A549 treated with Hydrocortisone at 1 μM for 4 hours (cell line): ENCODE results near the gene PARVG. TPM values are rescaled to one million over a fixed set of nuclear protein-coding genes. Genes with fewer than 3 reads are reported as not detected.

Source experiments
- total RNA-seq: library from RNA; stranded (reverse); fragments of 200-300 nt; extraction: Qiagen RNA extraction; gene quantifications from 5 replicates; pipeline ENCODE4 v1.2.3, GENCODE V29; 2022

PARVG gene, protein sequence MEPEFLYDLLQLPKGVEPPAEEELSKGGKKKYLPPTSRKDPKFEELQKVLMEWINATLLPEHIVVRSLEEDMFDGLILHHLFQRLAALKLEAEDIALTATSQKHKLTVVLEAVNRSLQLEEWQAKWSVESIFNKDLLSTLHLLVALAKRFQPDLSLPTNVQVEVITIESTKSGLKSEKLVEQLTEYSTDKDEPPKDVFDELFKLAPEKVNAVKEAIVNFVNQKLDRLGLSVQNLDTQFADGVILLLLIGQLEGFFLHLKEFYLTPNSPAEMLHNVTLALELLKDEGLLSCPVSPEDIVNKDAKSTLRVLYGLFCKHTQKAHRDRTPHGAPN
- 0.09 TPM in 1 of 5 replicates, not detected in the others for total RNA-seq

DNA sequence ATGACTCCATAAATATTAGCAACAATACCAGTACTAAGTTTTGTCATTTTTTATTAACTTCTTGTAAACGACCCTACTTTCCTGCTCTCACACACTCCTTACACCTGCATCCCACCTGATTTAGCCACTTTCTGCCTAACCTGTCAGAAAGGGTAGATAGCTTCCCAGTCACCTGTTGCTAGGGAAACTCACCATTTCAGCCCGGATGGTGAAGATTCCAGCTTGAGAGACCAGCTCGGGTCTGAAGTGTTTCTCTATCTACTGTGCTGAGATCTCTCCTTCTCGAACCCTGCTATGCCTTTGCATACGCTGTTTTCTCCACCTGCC, at the start of gene PARVG:
Gene PARVG, plus strand, starts transcription at position 220 of the 327 bp plus-strand sequence. CDS start 2,405 bp downstream, outside the sequence.

Other genes starting within 250 kb of the PARVG start
- gene SAMM50, start 225.5 kb upstream of the PARVG start, total RNA-seq: 44.8 to 48.1 TPM (median 46.0 TPM) in 5 replicates
- gene PARVB, start 156.6 kb upstream of the PARVG start, total RNA-seq: 35.6 to 45.1 TPM (median 42.1 TPM) in 5 replicates
- 2.8 to 4.2 TPM (median 3.0 TPM) in 5 replicates for gene SHISAL1, start 132.0 kb downstream of the PARVG start, total RNA-seq